Panc1 (cell line): ENCODE results near the gene TPPP. TPM values are rescaled to one million over a fixed set of nuclear protein-coding genes. Genes with fewer than 3 reads are reported as not detected.

Source experiments
- ATAC-seq: fragments of 200-7000 bp; cut with Tn5 transposase; 2 replicates; pipeline ENCODE4 v1.9.1; 2020; ENCODE audit warnings: mild to moderate bottlenecking, moderate library complexity
- BruUV-seq: library from RNA; stranded (reverse); fragments of 400-500 nt; replicated peaks from 2 replicates; lab custom pipeline; 2021; lab: Mats Ljungman, UMichigan
- CTCF ChIA-PET: fragments of 300-600 bp; sonication (Branson Sonifier 250); formaldehyde crosslinking; loops from one replicate; lab custom pipeline; 2022; ENCODE audit warnings: antibody characterized with exemption; lab: Charles Lee
- POLR2A ChIA-PET: fragments of 300-600 bp; sonication (Branson Sonifier 250); formaldehyde crosslinking; loops from one replicate; lab custom pipeline; 2022; ENCODE audit warnings: antibody characterized with exemption; lab: Charles Lee
- DNase-seq: peaks from one replicate; pipeline ENCODE4 v3.0.0-alpha.2; 2010; ENCODE audit warnings: low read depth, low spot score
- H3K27ac ChIP-seq: 2 replicates; pipeline ENCODE4 v1.5.1; 2011; ENCODE audit warnings: mild to moderate bottlenecking, low read length, inconsistent platforms
- H3K27me3 ChIP-seq: fragments of 200-500 bp; sonication (Bioruptor generic); 2 replicates; pipeline ENCODE4 v1.6.0; 2014; ENCODE audit warnings: low read length, inconsistent platforms; ENCODE audit not compliant: control insufficient read depth, insufficient read depth
- H3K36me3 ChIP-seq: fragments of 200-500 bp; sonication (Bioruptor generic); 2 replicates; pipeline ENCODE4 v1.5.1; 2014; ENCODE audit warnings: inconsistent platforms, mild to moderate bottlenecking, low read length, moderate library complexity; ENCODE audit not compliant: control insufficient read depth, insufficient read depth
- H3K4me1 ChIP-seq: 2 replicates; pipeline ENCODE4 v1.5.1; 2011; ENCODE audit warnings: inconsistent platforms, mild to moderate bottlenecking, low read length, moderate library complexity; ENCODE audit not compliant: control insufficient read depth, insufficient read depth
- H3K4me3 ChIP-seq, 2 experiments: 2 replicates each; pipeline ENCODE4 v1.5.1; 2011 to 2012; ENCODE audit warnings: low read depth in 2 of 2, low read length in 2 of 2, mild to moderate bottlenecking in 2 of 2, inconsistent platforms in 1 of 2, moderate library complexity in 1 of 2
- H3K9me3 ChIP-seq: fragments of 200-500 bp; sonication (Bioruptor generic); 2 replicates; pipeline ENCODE4 v1.5.1; 2014; ENCODE audit warnings: low read depth, mild to moderate bottlenecking, inconsistent platforms, low read length, moderate library complexity; ENCODE audit not compliant: control insufficient read depth, insufficient read depth
- CTCF ChIP-seq: fragments of 450-650 bp; IDR thresholded peaks from 2 replicates; pipeline ENCODE4 v1.5.1; 2017; ENCODE audit warnings: mild to moderate bottlenecking
- POLR2AphosphoS5 ChIP-seq: IDR thresholded peaks from 2 replicates; pipeline ENCODE4 v1.6.1; 2012; ENCODE audit warnings: mild to moderate bottlenecking, low read depth, low read length, moderate library complexity
- REST ChIP-seq, 2 experiments: IDR thresholded peaks; 2 replicates each; pipeline ENCODE4 v1.6.1; 2011 to 2012; ENCODE audit warnings: low read depth in 2 of 2, control low read depth in 1 of 2, low read length in 1 of 2, mild to moderate bottlenecking in 1 of 2, moderate library complexity in 1 of 2; ENCODE audit not compliant: insufficient read depth in 1 of 2
- SIN3A ChIP-seq: IDR thresholded peaks from 2 replicates; pipeline ENCODE4 v1.6.1; 2012; ENCODE audit warnings: low read depth, mild to moderate bottlenecking, low read length, moderate library complexity, borderline replicate concordance; ENCODE audit not compliant: insufficient read depth
- TCF7L2 ChIP-seq: IDR thresholded peaks from 2 replicates; pipeline ENCODE4 v1.6.1; 2011; ENCODE audit warnings: mild to moderate bottlenecking, low read depth, low read length, inconsistent platforms
- in situ Hi-C: cut with HindIII; loops from 2 replicates; pipeline ENCODE4 v1.10.0; 2016; ENCODE audit warnings: low sequenced_read_pairs, low pct_unique_long_range_greater_than_20kb
- intact Hi-C: fragments of 100-400 bp; cut with micrococcal nuclease; formaldehyde crosslinking; loops from one replicate; pipeline ENCODE4 v1.10.0; 2022; ENCODE audit not compliant: unreplicated experiment
- total RNA-seq: library from RNA; stranded (reverse); gene quantifications from one replicate; pipeline ENCODE4 v1.2.1, GENCODE V29; 2021; ENCODE audit not compliant: unreplicated experiment

Gene TPPP
- total RNA-seq, 1 experiment from 2014 or later, result 0.98 TPM

GRCh38 chr5:644509-644908 lies 48.6 kb downstream of the TPPP start:
- ChIA-PET POLR2A (no interaction called here), CTCF (no interaction called here)
- TF ChIP-seq SIN3A (no peak), POLR2AphosphoS5 (no peak), CTCF (no peak), REST (IDR thresholded peaks at IDR 0.05; ENCODE audit: insufficient read depth in 1 of 2, low read depth in 2 of 2, low read length in 1 of 2) (no peak), TCF7L2 (no peak)
- peaks cover 5% of the 10 kb centered on the region for H3K36me3 ChIP-seq
- no peak for ATAC-seq
- H3K27ac ChIP-seq, result no peak overlapping the region
- intact Hi-C loops (no loop called here), in situ Hi-C loops (no loop called here)
- no peaks in the 10 kb centered on the region for H3K4me1 ChIP-seq
- BruUV-seq, result no TSS peak
- no peak overlapping the region for H3K4me3 ChIP-seq
- no peaks in the 10 kb centered on the region for H3K27me3 ChIP-seq
- H3K9me3 ChIP-seq, result no peaks in the 10 kb centered on the region
- no peak for DNase-seq

- Histone ChIP-seq H3K4me3 (no peak overlapping the region), H3K36me3 (peaks cover 5% of the 10 kb centered on the region), H3K27me3 (no peaks in the 10 kb centered on the region), H3K9me3 (no peaks in the 10 kb centered on the region), H3K27ac (no peak overlapping the region), H3K4me1 (no peaks in the 10 kb centered on the region)
- BruUV-seq, result no TSS peak
- intact Hi-C loops, result no loop called here
- no peak for TF ChIP-seq CTCF
- no peak for TF ChIP-seq TCF7L2
- TF ChIP-seq REST (IDR thresholded peaks at IDR 0.05; ENCODE audit: insufficient read depth in 1 of 2, low read depth in 2 of 2, low read length in 1 of 2), result no peak
- no peak for TF ChIP-seq SIN3A
- no peak for TF ChIP-seq POLR2AphosphoS5
- ChIA-PET CTCF (no interaction called here), POLR2A (no interaction called here)
- DNase-seq, result no peak
- ATAC-seq, result no peak
- in situ Hi-C loops, result no loop called here
Observed at GRCh38 chr5:643811-644271, 49.3 kb downstream of the TPPP start.
